T-helper 1 cell (primary cell): ENCODE measurements around the gene SH2D4B.

ENCODE experiments used
- DNase-seq, 5 donors: peaks; one replicate each; pipeline ENCODE4 v3.0.0-alpha.2; 2012 to 2020
- total RNA-seq, 4 donors: gene quantifications; one replicate each; lab custom pipeline; 2026; lab: John Stamatoyannopoulos, UW

SH2D4B gene
- 0.27 to 0.95 (median 0.73) reads per million in 4 donors for total RNA-seq

- no peak for DNase-seq
Observed at GRCh38 chr10:80537736-80538480, at the start of gene SH2D4B. TSS of gene SH2D4B (plus strand) at chr10:80537902. CDS start at chr10:80538332, 430 bp downstream.

- no peak for DNase-seq
Observed at GRCh38 chr10:80488539-80489066, 49.1 kb upstream of the SH2D4B start.

GRCh38 chr10:80489371-80490112 lies 48.2 kb upstream of the SH2D4B start:
- DNase-seq, result no peak

GRCh38 chr10:80491251-80492102 lies 46.2 kb upstream of the SH2D4B start:
- no peak for DNase-seq

DNA sequence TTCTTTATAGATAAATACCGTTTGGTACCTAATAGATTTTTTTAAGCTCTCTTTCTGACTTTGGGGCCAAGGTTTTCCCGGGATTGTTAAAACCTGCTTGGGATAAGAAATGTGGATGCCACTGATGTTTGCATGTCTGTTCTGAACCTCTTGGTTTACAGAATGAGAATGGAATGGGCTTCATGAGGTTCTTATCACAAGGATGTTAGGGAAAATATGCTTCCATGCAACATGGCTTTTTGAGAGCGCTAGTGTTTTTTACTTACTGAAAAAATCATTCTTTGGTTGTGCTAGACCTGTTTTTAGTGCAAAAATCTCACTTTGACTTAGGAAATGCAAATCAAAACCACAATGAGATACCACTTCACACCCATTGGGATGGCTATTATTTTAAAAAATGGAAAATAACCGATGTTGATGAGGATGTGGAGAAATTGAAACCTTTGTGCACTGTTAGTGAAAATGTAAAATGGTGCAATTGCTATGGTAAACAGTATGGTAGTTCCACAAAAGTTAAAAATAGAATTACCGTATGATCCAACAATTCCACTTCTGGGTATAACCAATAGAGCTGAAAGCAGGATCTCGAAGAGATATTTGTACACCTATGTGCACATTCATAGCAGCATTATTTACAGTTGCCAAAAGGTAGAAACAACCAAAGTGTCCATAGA lies 44.7 kb upstream of the SH2D4B start:
- no peak for DNase-seq

DNA sequence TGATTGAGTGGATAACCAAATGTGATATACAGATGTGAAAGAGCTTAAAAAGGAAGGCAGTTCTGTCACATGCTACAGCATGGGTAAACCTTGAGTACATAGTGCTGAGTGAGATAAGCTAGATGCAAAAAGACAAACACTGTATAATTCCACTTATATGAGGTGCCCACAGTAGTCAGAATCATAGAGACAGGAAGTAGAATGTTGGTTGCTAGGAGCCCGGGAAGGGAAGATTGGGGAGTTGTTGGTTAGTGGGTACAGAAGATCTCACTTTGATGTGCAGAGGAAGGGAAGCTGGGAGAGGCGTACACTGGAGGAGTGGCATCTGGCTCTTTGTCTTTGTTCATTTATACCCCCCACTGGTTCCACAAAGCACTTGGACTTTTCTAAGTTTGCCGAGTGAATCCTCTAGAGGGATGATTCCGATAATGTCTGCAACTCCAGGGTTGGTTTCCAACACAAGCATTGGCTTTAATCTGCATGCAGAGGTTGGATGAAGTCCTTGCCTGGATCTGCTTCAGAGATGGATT lies 44.1 kb upstream of the SH2D4B start:
- peak in 1 of 5 donors; percentile 37 for DNase-seq

DNA sequence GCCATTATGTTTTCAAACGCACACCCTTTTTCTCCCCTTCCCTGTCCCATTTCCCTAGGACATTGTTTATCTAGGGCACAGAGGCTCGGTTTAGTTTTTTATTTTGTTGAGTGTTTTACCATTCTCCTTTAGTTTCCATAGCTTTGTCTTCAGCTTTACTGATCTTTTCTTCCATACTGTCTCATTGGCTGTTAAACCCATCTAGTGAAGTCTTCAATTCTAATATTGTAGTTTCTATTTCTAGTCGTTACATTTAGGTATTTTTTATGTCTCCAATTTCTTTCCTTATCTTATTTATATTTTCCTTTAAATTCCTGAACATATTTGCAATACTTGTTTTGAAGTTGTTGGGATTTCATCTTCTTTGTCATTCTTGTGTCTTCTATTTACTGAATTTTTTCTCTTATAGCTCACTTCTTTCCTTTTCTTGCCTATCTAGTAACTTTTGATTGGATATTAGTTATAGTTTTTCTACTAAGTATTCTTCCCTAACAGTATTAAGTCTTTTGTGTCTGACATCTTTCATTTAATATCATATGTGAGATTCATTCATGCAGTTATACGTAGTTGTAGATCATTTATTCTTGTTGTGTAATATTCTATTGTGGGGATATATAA lies 41.0 kb upstream of the SH2D4B start:
- no peak for DNase-seq

- DNase-seq, result peak in 1 of 5 donors; percentile 63
Observed at GRCh38 chr10:80497187-80498077, 40.3 kb upstream of the SH2D4B start.

DNA sequence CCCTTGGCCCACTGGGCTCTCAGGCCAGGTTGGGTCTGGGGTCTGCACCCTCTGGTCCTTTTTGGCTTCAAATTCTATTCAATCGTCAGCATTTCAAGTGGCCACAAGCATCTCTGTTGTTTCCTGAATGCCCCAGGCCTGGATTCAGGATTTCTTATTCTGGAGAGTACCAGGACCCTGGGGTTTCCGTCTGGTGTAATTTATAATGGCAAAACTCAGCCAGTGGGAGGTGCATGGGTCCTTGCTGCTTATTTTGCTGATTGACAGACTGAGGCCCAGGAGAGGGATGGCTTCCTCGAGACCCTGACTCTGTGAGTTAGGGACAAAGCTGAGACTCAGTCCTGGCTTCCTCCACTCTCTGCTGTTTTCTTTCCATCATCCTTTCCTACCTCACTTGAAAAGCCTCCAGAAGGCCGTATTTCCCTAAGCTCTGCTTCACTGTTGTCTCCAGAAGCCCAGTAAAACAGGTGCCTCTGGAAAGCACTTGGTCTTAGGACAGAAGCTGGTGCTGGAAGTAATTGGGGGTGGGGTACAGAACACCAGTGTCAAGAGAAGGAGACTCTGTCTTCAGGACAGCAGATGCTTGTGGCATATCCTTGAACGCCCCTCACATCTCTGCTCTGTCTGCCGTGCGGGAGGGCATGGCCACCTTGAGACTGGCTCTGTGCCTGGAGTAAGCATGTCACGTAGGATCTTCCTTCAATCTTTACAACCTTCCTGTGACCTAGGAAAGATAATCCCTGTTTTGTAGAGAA lies 39.4 kb upstream of the SH2D4B start:
- DNase-seq, result no peak

DNA sequence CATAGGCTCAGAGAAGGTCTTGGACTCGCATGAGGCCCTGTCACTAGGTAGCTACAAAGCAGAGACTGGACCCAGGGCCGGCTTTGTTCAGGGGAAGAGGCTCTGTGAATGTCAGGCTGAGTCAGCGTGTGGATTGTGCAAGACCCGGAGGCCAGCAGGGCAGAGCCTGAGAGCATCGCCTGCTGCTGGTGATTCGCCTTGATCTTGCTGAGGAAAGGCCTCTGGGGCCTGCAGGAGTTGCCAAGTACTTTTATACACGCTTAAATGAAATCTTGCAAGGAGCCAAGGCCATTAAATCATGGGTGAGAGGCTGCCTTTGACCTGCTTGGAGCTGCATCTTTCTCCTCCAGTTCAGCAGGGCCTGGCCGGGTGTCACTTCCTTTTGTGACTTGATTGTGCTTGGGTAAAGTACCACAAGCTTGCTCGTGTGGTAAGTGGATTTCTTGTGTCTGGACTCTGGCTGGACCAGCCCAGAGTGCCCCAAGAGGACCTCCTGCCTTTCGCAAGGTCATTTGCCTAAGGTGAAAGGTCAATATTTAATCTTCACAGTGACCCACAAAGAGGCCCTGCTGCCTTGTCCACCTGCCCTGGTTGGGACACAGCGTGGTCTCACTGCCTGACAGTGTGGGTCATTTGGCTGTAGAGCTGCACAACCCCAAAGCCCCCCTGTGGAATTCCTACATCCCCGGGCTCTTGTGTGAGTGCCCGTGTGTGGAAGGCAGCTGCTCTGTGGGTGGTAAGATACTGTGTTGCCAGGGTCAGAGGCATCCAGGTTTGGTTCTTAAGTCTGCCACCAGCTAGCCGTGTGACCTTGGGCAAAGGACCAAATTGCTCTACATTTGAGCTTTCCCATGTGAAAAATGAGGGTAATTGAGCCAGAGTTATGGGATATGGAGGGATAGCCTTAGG lies 38.6 kb upstream of the SH2D4B start:
- DNase-seq, result peak in 1 of 5 donors; percentile 74

DNA sequence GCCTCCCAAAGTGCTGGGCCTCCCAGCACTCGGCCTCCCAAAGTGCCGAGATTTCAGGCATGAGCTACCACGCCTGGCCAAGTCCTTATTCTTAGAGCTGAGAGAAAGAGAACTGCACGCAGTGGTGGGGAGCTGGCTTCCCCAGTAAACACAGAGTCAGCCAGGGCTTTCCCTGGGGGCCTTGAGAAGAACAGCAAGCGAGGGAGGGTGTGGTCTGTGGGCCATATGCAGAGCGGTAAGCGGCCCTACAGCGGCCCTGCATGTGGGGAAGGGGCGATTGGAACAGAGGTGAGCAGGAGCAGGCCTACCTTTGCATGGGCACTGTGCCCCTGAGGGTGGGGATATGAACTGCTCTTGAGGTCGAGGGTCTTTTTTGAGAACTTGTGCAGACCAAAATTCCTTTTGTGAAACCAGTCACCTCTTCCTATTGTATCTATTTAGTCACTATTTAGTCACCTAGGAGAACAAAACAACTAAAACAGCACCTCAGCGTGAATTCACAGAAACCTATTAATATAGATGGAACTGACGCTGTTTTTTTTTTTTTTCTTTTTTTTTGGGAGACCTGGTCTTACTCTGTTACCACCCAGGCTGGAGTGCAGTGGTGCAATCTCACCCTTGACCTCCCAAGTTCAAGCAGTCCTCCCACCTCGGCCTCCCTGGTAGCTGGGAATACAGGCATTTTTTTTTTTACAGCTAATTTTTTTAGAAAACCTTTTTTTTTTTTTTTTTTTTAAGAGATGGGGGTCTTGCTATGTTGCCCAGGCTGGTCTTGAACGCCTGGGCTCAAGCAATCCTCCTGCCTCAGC lies 36.9 kb upstream of the SH2D4B start:
- DNase-seq, result no peak

DNA sequence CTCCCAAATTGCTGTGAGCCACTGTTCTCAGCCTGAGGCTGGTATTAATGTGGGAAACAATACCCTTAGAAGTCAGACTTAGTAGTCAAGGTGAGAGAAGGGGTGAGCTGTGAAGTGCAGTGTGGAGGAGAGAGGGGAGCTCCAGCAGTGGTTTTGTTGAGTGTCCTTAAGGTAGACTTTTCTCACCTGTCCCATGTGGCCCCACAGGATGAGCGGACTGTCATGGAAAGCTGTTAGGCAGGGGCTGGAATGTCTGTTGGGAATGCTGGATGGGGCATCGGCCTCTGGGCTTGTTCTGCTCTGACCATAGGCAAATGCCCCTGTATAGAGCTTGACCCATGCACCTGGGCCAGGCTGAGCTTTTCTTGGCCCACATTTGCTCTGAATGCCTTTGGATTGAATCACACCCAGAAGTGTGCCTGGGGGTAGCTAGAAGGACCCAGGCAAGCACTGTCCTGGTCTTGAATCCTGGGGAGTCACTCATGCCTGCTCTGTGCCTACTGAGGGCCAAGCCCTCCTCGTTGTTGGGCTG lies 36.3 kb upstream of the SH2D4B start:
- no peak for DNase-seq

- DNase-seq, result no peak
Observed at GRCh38 chr10:80501913-80502521, 35.7 kb upstream of the SH2D4B start.

DNA sequence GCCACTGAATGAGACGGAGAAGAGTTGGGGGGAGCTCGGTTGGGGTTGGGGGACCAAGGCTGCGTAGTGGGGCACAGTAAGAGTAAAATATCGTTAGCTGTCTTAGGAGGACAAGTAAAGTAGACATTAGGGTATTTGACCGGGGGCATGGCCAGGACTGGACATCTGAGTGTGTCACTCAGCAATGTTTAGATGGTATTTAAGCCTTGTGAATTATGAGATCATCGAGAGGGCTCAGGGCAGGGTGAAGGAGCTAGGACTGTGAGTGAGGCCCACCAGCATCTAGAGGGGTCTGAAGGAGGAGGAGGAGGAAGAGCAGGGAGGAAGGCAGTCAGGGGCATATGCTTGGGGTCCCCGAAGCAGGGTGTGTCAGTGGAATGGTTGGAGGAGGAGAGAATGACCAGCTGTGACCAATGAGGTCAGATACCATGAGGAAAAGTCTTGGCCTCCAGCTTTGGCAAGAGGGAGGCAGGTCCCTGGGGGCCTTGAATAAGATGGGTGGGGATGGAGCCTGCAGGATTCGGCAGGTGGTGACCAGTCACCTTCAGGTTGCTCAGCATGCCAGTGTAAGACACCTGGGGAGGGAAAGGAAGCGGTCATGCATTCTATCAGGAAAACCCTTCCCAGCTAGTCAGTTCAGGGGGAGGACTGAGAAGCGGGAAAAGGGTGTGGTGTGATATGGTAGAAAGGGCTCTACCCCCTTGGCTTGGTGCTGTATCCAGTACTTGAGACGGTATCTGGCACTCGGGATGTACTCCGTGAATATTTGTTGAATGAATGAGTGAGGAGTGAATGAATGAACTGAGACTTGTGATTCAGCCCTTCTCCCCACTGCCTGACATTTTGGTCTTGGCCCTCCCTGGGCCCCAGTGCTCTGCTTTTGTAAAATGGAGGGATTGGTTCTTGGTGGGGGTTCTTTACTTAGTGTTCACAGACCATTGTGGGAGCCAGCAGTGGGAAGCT lies 34.8 kb upstream of the SH2D4B start:
- DNase-seq, result no peak

DNA sequence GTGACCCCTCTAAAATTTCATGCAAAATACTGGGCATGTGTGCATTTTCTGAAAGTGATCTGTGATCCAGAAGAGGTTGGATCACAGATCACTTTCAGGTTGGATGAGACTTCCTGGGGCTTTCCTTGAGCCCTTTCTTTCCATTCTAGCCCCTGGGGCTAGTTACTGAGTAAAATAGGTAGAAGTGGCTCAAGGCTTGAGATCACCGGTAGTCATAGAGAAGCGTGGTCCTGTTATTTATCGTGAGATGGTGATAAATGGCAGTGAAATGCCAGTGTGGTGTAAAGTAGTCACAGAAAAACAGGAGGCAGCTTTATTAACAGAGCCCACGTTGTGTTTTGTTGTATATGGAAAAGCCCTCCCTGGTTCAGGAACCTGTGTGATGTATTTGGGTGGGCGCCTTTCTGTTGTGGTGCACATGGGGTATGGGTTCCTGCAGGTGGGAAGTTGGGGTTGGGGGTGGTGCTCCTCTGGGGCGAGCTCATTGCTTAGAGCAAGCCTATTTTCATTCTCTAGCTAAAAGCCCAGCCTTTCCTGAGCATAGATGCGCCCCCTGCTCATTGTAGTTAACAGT lies 34.0 kb upstream of the SH2D4B start:
- DNase-seq, result no peak
